Activated CD4-positive, alpha-beta T cell treated with anti-CD3 and anti-CD28 coated beads, Interleukin-2, amount 50 U/mL, for 24 hours (primary cell): ENCODE data around the gene KRT4.

ENCODE experiments used
- DNase-seq, 2 donors: peaks; one replicate each; pipeline ENCODE4 v3.0.0-alpha.2; 2020; ENCODE audit warnings: low read depth in 1 of 2, low spot score in 1 of 2

Gene KRT4

GRCh38 chr12:52822771-52823510, 9.0 kb upstream of the KRT4 start:
- DNase-seq: no peak

- no peak for DNase-seq
Measured at GRCh38 chr12:52821826-52822660, 8.1 kb upstream of the KRT4 start.

GRCh38 chr12:52821071-52821730, 7.3 kb upstream of the KRT4 start:
- DNase-seq: no peak

GRCh38 chr12:52820521-52820920, 6.6 kb upstream of the KRT4 start:
- DNase-seq: no peak

GRCh38 chr12:52819731-52820510, 6.0 kb upstream of the KRT4 start:
- DNase-seq: no peak

- DNase-seq: no peak
Measured at GRCh38 chr12:52818887-52819420, 5.0 kb upstream of the KRT4 start.

- DNase-seq: no peak
Measured at GRCh38 chr12:52818388-52818787, 4.5 kb upstream of the KRT4 start.

- DNase-seq: no peak
Measured at GRCh38 chr12:52817699-52818238, 3.9 kb upstream of the KRT4 start.

- DNase-seq: no peak
Measured at GRCh38 chr12:52817003-52817698, 3.2 kb upstream of the KRT4 start.

GRCh38 chr12:52815676-52816588, 2.0 kb upstream of the KRT4 start:
- DNase-seq: no peak

- DNase-seq: no peak
Measured at GRCh38 chr12:52815161-52815560, 1.2 kb upstream of the KRT4 start.

GRCh38 chr12:52814710-52815155, 817 bp upstream of the KRT4 start:
- DNase-seq: no peak

GRCh38 chr12:52813203-52813819, 605 bp downstream of the KRT4 start:
- no peak for DNase-seq

- no peak for DNase-seq
Measured at GRCh38 chr12:52812749-52813148, 1.2 kb downstream of the KRT4 start.

GRCh38 chr12:52812073-52812400, 1.9 kb downstream of the KRT4 start:
- no peak for DNase-seq

GRCh38 chr12:52811191-52812072, 2.5 kb downstream of the KRT4 start:
- no peak for DNase-seq

GRCh38 chr12:52810554-52810953, 3.4 kb downstream of the KRT4 start:
- no peak for DNase-seq

- DNase-seq: no peak
Measured at GRCh38 chr12:52809166-52809565, 4.8 kb downstream of the KRT4 start.
